AG08396 (cell line): ENCODE measurements around the gene XIRP2.
"Not testable (repeated sequence)": the region's sequence is repeated elsewhere in the genome, so short reads cannot be mapped to it uniquely, and the experiment has no call there.

ENCODE experiments used
- DNase-seq: peaks from one replicate; pipeline ENCODE4 v3.0.0; 2012; ENCODE audit warnings: low spot score, mixed read lengths

XIRP2 gene

GRCh38 chr2:166942377-166942776, 54.1 kb downstream of the XIRP2 start:
- DNase-seq = no peak

GRCh38 chr2:166944909-166945308, 56.6 kb downstream of the XIRP2 start:
- DNase-seq = no peak

GRCh38 chr2:166957686-166958085, 69.4 kb downstream of the XIRP2 start:
- no peak for DNase-seq

- DNase-seq = no peak
Measured at GRCh38 chr2:166958986-166959481, 70.8 kb downstream of the XIRP2 start.

GRCh38 chr2:166959556-166959955, 71.3 kb downstream of the XIRP2 start:
- DNase-seq = no peak

- DNase-seq = no peak
Measured at GRCh38 chr2:166960702-166961270, 72.5 kb downstream of the XIRP2 start.

- no peak for DNase-seq
Measured at GRCh38 chr2:166961933-166962332, 73.7 kb downstream of the XIRP2 start.

GRCh38 chr2:166969486-166969885, 81.2 kb downstream of the XIRP2 start:
- no peak for DNase-seq

GRCh38 chr2:166972002-166972401, 83.7 kb downstream of the XIRP2 start:
- no peak for DNase-seq

- no peak for DNase-seq
Measured at GRCh38 chr2:166972418-166972817, 84.1 kb downstream of the XIRP2 start.

GRCh38 chr2:166984188-166984587, 95.9 kb downstream of the XIRP2 start:
- no peak for DNase-seq

GRCh38 chr2:166984797-166985196, 96.5 kb downstream of the XIRP2 start:
- DNase-seq = no peak

GRCh38 chr2:166994588-166995336, 106.5 kb downstream of the XIRP2 start:
- DNase-seq = no peak

GRCh38 chr2:166996465-166996864, 108.2 kb downstream of the XIRP2 start:
- no peak for DNase-seq

GRCh38 chr2:167001165-167001564, 112.9 kb downstream of the XIRP2 start:
- DNase-seq = no peak

- DNase-seq = no peak
Measured at GRCh38 chr2:167005096-167005495, 116.8 kb downstream of the XIRP2 start.

GRCh38 chr2:167013227-167013626, 124.9 kb downstream of the XIRP2 start:
- DNase-seq = no peak

- DNase-seq = no peak
Measured at GRCh38 chr2:167015806-167016205, 127.5 kb downstream of the XIRP2 start.

- no peak for DNase-seq
Measured at GRCh38 chr2:167017021-167017420, 128.7 kb downstream of the XIRP2 start.

GRCh38 chr2:167018590-167018989, 130.3 kb downstream of the XIRP2 start:
- DNase-seq = no peak

GRCh38 chr2:167028503-167028902, 140.2 kb downstream of the XIRP2 start:
- DNase-seq = no peak

GRCh38 chr2:167034976-167035375, 146.7 kb downstream of the XIRP2 start:
- not testable (repeated sequence) for DNase-seq

GRCh38 chr2:167048829-167049228, 160.5 kb downstream of the XIRP2 start:
- no peak for DNase-seq

GRCh38 chr2:167049659-167050058, 161.4 kb downstream of the XIRP2 start:
- no peak for DNase-seq
